HG03159 (cell line): ENCODE data around the gene LMNB1.
"Not testable (repeated sequence)": the region's sequence is repeated elsewhere in the genome, so short reads cannot be mapped to it uniquely, and the experiment has no call there.

Experiments
- ATAC-seq: cut with Tn5 transposase; IDR thresholded peaks from one replicate; pipeline ENCODE4 v1.9.1; 2021; ENCODE audit warnings: mild to moderate bottlenecking, moderate library complexity; ENCODE audit not compliant: unreplicated experiment

Gene LMNB1

GRCh38 chr5:126777975-126778674 is 1.2 kb downstream of the LMNB1 start:
- ATAC-seq = peak; percentile 67

- ATAC-seq = peak; percentile 5
Observed at GRCh38 chr5:126778675-126779403, 1.9 kb downstream of the LMNB1 start.

GRCh38 chr5:126780165-126780827 is 3.4 kb downstream of the LMNB1 start:
- no peak for ATAC-seq

GRCh38 chr5:126788409-126788808 is 11.5 kb downstream of the LMNB1 start:
- not testable (repeated sequence) for ATAC-seq

GRCh38 chr5:126793097-126793496 is 16.2 kb downstream of the LMNB1 start:
- ATAC-seq = no peak

GRCh38 chr5:126793648-126794047 is 16.7 kb downstream of the LMNB1 start:
- not testable (repeated sequence) for ATAC-seq

GRCh38 chr5:126794157-126794828 is 17.4 kb downstream of the LMNB1 start:
- no peak for ATAC-seq

- no peak for ATAC-seq
Observed at GRCh38 chr5:126799780-126800179, 22.8 kb downstream of the LMNB1 start.

GRCh38 chr5:126801174-126801991 is 24.4 kb downstream of the LMNB1 start:
- ATAC-seq = no peak

GRCh38 chr5:126801992-126802294 is 25.0 kb downstream of the LMNB1 start:
- no peak for ATAC-seq

GRCh38 chr5:126805063-126805462 is 28.1 kb downstream of the LMNB1 start:
- ATAC-seq = no peak

- peak; percentile 40 for ATAC-seq
Observed at GRCh38 chr5:126808521-126808988, 31.6 kb downstream of the LMNB1 start.

- no peak for ATAC-seq
Observed at GRCh38 chr5:126809916-126810315, 33.0 kb downstream of the LMNB1 start.

GRCh38 chr5:126810596-126811380 is 33.9 kb downstream of the LMNB1 start:
- ATAC-seq = no peak

- ATAC-seq = no peak
Observed at GRCh38 chr5:126811515-126812198, 34.7 kb downstream of the LMNB1 start.

- no peak for ATAC-seq
Observed at GRCh38 chr5:126812199-126812570, 35.2 kb downstream of the LMNB1 start.

- ATAC-seq = not testable (repeated sequence)
Observed at GRCh38 chr5:126813799-126814198, 36.9 kb downstream of the LMNB1 start.

GRCh38 chr5:126814721-126815404 is 37.9 kb downstream of the LMNB1 start:
- no peak for ATAC-seq

- ATAC-seq = no peak
Observed at GRCh38 chr5:126816649-126817048, 39.7 kb downstream of the LMNB1 start.
